DOHH2 (cell line): Measurements from ENCODE around the gene SLC26A1.

Experiments used
- H3F3A ChIP-seq: fragments of 200-600 bp; sonication (generic), shearing (Covaris generic); 2 replicates; pipeline ENCODE4 v1.6.0; 2016; ENCODE audit warnings: antibody characterized with exemption, mild to moderate bottlenecking; ENCODE audit not compliant: control insufficient read depth, insufficient read depth
- H3K27ac ChIP-seq: fragments of 200-600 bp; sonication (generic); 2 replicates; pipeline ENCODE4 v1.5.1; 2014; ENCODE audit warnings: low read depth, mild to moderate bottlenecking, low read length, moderate library complexity
- H3K27me3 ChIP-seq: fragments of 200-600 bp; sonication (generic); 2 replicates; pipeline ENCODE4 v1.6.1; 2014; ENCODE audit warnings: mild to moderate bottlenecking, low read length, mixed read lengths; ENCODE audit not compliant: control insufficient read depth
- H3K36me3 ChIP-seq: fragments of 200-600 bp; sonication (generic); 2 replicates; pipeline ENCODE4 v1.6.1; 2014; ENCODE audit warnings: mild to moderate bottlenecking, low read length, moderate library complexity, mixed read lengths; ENCODE audit not compliant: control insufficient read depth
- H3K4me1 ChIP-seq: fragments of 200-600 bp; sonication (generic); 2 replicates; pipeline ENCODE4 v1.6.1; 2014; ENCODE audit warnings: mild to moderate bottlenecking, low read length, mixed read lengths; ENCODE audit not compliant: control insufficient read depth
- H3K4me2 ChIP-seq: fragments of 200-600 bp; sonication (generic); 2 replicates; pipeline ENCODE4 v1.6.0; 2014; ENCODE audit warnings: mild to moderate bottlenecking, low read length, moderate library complexity
- H3K4me3 ChIP-seq: fragments of 200-600 bp; sonication (generic); 2 replicates; pipeline ENCODE4 v1.5.1; 2014; ENCODE audit warnings: mild to moderate bottlenecking, low read length, mixed read lengths
- H3K79me2 ChIP-seq: fragments of 200-600 bp; sonication (generic); 2 replicates; pipeline ENCODE4 v1.6.1; 2014; ENCODE audit warnings: mild to moderate bottlenecking, low read length, mixed read lengths; ENCODE audit not compliant: control insufficient read depth
- H3K9me2 ChIP-seq: fragments of 200-600 bp; sonication (generic); replicated peaks from 2 replicates; pipeline ENCODE4 v1.6.1; 2014; ENCODE audit warnings: mild to moderate bottlenecking, low read length, mixed read lengths; ENCODE audit not compliant: control insufficient read depth
- H3K9me3 ChIP-seq: fragments of 200-600 bp; sonication (generic); 2 replicates; pipeline ENCODE4 v1.6.1; 2014; ENCODE audit warnings: antibody characterized with exemption, low read length, mixed read lengths; ENCODE audit not compliant: control insufficient read depth, insufficient read depth
- H4K20me1 ChIP-seq: fragments of 200-600 bp; sonication (generic); 2 replicates; pipeline ENCODE4 v1.6.0; 2014; ENCODE audit warnings: low read depth, mild to moderate bottlenecking, antibody characterized with exemption, low read length, moderate library complexity; ENCODE audit not compliant: control insufficient read depth, insufficient read depth
- EZH2phosphoT487 ChIP-seq: fragments of 200-600 bp; sonication (generic); IDR thresholded peaks from 2 replicates; pipeline ENCODE4 v1.6.1; 2017; ENCODE audit warnings: borderline replicate concordance, mild to moderate bottlenecking, antibody characterized with exemption, low read length, moderate library complexity, mixed read lengths
- TF ChIP-seq, protein P1 (sequence below): fragments of 200-600 bp; sonication (generic); IDR thresholded peaks from one replicate; pipeline ENCODE4 v1.5.1; 2014; ENCODE audit warnings: antibody characterized with exemption, mild to moderate bottlenecking, low read depth, low read length; ENCODE audit not compliant: poor library complexity, severe bottlenecking

The SLC26A1 gene

DNA sequence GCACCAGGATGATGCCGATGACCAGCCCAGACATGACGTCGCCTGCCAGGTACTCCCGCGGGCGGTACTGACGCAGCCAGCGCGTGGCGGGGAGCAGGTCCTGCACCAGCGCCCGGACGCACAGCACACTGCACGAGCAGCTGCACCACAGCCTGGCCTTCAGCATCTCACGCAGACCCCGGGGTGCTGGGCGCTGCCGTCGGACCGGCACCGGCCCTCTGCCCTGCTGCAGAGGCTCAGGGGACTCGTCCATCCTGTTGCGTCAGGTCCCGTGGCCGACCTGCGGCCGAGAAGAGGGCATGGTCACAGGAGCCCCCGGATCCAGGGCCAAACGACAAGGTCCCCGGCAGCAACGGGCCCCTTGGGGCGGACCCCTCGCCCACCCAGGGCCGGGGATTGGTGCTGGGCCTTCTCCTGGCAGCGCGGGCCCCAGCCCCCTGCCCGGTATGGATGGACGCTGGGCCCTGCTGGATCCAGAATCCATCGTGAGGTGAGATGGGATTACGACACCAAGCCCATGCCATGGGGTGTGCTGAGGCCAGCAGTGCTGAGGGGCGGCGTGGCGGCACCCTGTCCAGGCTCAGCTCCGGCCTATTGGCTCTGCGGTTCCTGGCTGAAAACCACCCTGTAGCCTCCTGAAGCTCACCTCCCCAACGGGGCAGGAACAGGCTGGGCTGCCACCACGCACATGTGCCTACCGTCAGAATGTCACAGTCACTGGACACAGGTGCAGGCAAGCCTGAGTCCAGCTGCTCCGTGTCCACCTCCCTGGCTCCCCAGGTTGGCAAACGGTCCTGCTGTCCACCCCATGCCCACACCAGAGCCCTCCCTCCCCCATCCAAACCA is 1.5 kb downstream of the SLC26A1 start:
- no peaks in the 10 kb centered on the region for H3K79me2 ChIP-seq
- H3K9me2 ChIP-seq: no peaks in the 10 kb centered on the region
- no peaks in the 10 kb centered on the region for H3K36me3 ChIP-seq
- no peak overlapping the region for H3K4me2 ChIP-seq
- no peak overlapping the region for H3K4me3 ChIP-seq
- no peak overlapping the region for H3K27ac ChIP-seq
- no peaks in the 10 kb centered on the region for H3K9me3 ChIP-seq
- H3F3A ChIP-seq: no peaks in the 10 kb centered on the region
- no peaks in the 10 kb centered on the region for H4K20me1 ChIP-seq
- peaks cover 14% of the 10 kb centered on the region for H3K27me3 ChIP-seq
- TF ChIP-seq, protein P1, sequence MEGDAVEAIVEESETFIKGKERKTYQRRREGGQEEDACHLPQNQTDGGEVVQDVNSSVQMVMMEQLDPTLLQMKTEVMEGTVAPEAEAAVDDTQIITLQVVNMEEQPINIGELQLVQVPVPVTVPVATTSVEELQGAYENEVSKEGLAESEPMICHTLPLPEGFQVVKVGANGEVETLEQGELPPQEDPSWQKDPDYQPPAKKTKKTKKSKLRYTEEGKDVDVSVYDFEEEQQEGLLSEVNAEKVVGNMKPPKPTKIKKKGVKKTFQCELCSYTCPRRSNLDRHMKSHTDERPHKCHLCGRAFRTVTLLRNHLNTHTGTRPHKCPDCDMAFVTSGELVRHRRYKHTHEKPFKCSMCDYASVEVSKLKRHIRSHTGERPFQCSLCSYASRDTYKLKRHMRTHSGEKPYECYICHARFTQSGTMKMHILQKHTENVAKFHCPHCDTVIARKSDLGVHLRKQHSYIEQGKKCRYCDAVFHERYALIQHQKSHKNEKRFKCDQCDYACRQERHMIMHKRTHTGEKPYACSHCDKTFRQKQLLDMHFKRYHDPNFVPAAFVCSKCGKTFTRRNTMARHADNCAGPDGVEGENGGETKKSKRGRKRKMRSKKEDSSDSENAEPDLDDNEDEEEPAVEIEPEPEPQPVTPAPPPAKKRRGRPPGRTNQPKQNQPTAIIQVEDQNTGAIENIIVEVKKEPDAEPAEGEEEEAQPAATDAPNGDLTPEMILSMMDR: no peak
- no peak for TF ChIP-seq EZH2phosphoT487
- H3K4me1 ChIP-seq: peaks cover 6% of the 10 kb centered on the region; the same call in 1 of the 2 replicates

DNA sequence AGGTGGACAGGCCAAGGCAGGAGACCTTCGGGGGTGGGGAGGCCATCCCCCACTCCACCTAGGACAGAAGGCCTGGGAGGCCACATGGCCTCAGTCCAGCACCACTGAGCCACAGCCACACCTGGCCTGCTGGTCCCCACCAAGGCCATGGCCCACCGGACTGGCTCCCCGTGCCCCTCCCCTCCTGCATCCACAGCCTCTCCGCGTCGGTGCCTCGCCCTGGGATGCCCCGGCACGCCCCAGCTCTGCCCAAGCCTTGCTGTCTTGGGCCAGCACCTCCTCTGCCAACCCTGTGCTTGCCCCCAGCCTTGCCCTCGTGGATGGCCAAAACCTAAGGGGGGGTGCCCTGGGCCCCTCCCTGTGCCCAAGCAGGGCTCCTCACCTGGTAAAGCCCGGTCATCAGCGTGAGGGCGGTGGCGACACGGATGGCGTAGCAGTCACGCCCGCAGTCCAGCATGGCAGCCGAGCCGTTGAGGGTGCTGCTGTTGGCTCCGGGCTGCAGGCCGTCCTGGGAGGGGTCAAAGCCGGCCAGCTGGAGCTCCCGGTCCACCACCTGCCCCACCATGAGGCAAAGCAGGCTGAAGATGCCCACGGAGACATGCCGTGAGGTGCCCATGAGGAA is 2.3 kb downstream of the SLC26A1 start:
- Histone ChIP-seq H3K27ac (no peak overlapping the region), H4K20me1 (no peaks in the 10 kb centered on the region), H3K4me3 (no peak overlapping the region), H3K79me2 (no peaks in the 10 kb centered on the region), H3F3A (no peaks in the 10 kb centered on the region), H3K27me3 (peaks cover 6% of the 10 kb centered on the region), H3K4me2 (no peak overlapping the region), H3K9me3 (no peaks in the 10 kb centered on the region), H3K36me3 (no peaks in the 10 kb centered on the region), H3K4me1 (peaks cover 13% of the 10 kb centered on the region), H3K9me2 (no peaks in the 10 kb centered on the region)
- TF ChIP-seq, protein P1: no peak
- TF ChIP-seq EZH2phosphoT487: no peak

DNA sequence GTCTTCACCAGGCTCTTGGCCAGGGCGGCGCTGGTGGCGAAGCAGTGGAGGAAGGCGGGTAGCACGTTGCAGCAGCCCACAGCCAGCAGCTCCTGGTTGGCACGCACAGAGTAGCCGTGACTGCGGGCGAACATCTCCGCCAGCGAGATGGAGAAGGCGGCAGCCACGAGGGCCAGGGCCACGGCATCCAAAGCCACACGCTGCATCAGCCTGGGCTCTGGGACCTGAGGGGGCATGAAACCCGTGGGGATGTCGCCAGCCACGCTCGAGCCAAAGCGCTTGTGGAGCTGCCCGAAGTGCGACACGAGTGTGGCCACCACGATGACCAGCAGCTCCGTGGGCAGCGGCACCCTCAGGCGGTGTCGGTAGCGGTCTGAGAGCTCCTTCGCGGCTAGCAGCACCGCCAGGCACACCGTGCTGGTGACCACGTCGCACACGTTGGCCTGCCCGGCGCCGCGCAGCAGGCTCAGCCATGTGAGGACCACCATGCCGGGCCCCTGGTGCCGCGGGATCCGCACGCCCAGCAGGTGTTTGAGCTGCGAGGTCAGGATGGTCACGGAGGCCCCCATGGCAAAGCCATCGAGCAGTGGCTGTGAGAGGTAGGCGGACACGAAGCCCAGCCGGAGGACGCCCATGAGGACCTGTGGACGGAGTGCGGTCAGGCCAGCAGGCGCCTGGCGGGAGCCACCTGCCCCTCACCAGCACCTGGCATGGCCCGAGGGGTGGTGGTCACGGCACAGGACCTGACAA is 3.3 kb downstream of the SLC26A1 start:
- Histone ChIP-seq H3K27ac (no peak overlapping the region), H3K36me3 (no peaks in the 10 kb centered on the region), H4K20me1 (no peaks in the 10 kb centered on the region), H3K4me3 (no peak overlapping the region), H3K4me1 (peaks cover 18% of the 10 kb centered on the region), H3K4me2 (no peak overlapping the region), H3K9me3 (no peaks in the 10 kb centered on the region), H3K79me2 (no peaks in the 10 kb centered on the region), H3K27me3 (no peaks in the 10 kb centered on the region), H3F3A (no peaks in the 10 kb centered on the region), H3K9me2 (no peaks in the 10 kb centered on the region)
- TF ChIP-seq EZH2phosphoT487: no peak
- TF ChIP-seq, protein P1: no peak
